ENCODE data around the gene FIGNL2. TPM values are rescaled to one million over a fixed set of nuclear protein-coding genes. Genes with fewer than 3 reads are reported as not detected.

Gene FIGNL2
- total RNA-seq, 3 donors from 2014 or later: 0.16 to 1.3 (median 0.29) TPM

DNA sequence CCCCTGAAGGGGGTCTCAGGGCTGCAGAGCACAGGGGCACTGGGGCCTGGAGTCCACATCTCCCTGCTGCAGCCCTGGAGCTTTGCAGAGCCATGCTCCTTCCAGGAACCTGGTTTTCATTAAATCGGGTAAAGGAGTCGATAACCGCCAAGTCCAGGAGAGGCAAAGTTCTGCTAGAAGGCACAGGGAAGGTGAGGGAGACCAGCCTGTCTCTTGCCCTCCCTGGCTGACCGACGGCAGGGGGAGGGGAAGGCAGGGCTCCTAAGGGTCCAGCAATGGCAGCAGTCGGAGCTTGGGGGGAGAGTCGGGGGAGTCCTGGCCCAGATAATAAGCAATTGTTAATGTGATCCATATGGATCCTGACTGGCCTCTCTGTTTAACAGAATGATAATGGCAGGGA lies 3.0 kb downstream of the FIGNL2 start:
- Histone ChIP-seq H3K9me3 (no peaks in the 10 kb centered on the region), H3K27me3 (peaks cover 0 to 4% of the 10 kb centered on the region in 2 donors)
- intact Hi-C loops (cut with DNase I; ENCODE audit: low total_unique reads): no loop called here

DNA sequence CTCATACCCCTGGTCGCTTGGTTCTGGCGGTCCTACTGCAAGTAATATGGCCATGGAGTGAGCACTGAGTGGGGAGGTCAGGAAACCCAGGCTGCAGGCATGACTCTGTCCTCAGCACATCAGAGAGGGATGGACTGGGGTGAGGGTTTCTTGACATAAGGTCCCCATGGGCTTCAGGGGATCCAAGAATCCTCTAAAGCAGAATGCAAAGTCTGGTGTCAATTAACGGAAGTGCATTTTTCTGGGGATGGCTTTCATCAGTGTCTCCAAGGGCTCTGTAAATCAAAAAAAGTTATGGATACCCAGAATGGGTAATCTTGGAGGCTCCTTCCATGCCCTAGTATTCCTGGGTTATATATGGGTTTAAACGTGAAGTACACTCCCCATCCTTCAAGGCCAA lies 3.7 kb downstream of the FIGNL2 start:
- H3K36me3 ChIP-seq: no peaks in the 10 kb centered on the region
- H3K9me3 ChIP-seq: no peaks in the 10 kb centered on the region
- DNase-seq (ENCODE audit: low spot score in 2 of 2): no peak
- intact Hi-C loops (cut with DNase I; ENCODE audit: low total_unique reads): no loop called here
- H3K27me3 ChIP-seq: peaks cover 0 to 4% of the 10 kb centered on the region in 2 donors
- H3K27ac ChIP-seq: no peak overlapping the region
- no peak for TF ChIP-seq POLR2AphosphoS5 (IDR thresholded peaks at IDR 0.05)
- TF ChIP-seq, protein P1, sequence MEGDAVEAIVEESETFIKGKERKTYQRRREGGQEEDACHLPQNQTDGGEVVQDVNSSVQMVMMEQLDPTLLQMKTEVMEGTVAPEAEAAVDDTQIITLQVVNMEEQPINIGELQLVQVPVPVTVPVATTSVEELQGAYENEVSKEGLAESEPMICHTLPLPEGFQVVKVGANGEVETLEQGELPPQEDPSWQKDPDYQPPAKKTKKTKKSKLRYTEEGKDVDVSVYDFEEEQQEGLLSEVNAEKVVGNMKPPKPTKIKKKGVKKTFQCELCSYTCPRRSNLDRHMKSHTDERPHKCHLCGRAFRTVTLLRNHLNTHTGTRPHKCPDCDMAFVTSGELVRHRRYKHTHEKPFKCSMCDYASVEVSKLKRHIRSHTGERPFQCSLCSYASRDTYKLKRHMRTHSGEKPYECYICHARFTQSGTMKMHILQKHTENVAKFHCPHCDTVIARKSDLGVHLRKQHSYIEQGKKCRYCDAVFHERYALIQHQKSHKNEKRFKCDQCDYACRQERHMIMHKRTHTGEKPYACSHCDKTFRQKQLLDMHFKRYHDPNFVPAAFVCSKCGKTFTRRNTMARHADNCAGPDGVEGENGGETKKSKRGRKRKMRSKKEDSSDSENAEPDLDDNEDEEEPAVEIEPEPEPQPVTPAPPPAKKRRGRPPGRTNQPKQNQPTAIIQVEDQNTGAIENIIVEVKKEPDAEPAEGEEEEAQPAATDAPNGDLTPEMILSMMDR (IDR thresholded peaks at IDR 0.05): no peak
- TF ChIP-seq POLR2A (IDR thresholded peaks at IDR 0.05): no peak
- H3K4me3 ChIP-seq: no peak overlapping the region
- no peaks in the 10 kb centered on the region for H3K4me1 ChIP-seq

More for the DNA sequence above, 3.0 kb downstream of the FIGNL2 start:
- H3K36me3 ChIP-seq: no peaks in the 10 kb centered on the region
- no peak for DNase-seq (ENCODE audit: low spot score in 2 of 2)
- peak overlapping the region in 1 of 2 donors; percentile 9 for H3K27ac ChIP-seq
- TF ChIP-seq, protein P1 (IDR thresholded peaks at IDR 0.05): no peak
- TF ChIP-seq POLR2A (IDR thresholded peaks at IDR 0.05) (no peak), POLR2AphosphoS5 (IDR thresholded peaks at IDR 0.05) (no peak)
- H3K4me3 ChIP-seq: no peak overlapping the region
- no peaks in the 10 kb centered on the region for H3K4me1 ChIP-seq

DNA sequence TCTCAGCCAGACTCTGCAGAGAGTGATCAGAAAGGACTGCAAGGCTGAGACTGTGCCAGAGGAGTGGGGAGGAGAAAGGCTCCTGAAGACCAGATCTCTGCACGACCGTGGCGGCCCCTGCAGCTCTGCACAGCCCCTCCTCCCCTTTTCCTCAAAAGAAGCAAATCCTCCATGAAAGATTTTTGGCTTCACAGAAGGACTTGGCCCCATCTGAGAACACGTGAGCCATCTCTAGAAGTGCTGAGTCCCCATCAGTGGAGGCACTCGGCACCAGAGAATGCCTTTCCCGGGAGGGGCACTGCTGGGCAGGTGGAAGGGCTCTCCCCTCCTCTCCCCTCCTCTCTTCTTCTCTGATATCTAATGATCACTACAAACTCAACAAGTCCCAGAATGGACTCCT lies 6.8 kb downstream of the FIGNL2 start:
- H3K27me3 ChIP-seq: no peaks in the 10 kb centered on the region
- no peaks in the 10 kb centered on the region for H3K9me3 ChIP-seq
- H3K4me1 ChIP-seq: no peaks in the 10 kb centered on the region
- intact Hi-C loops (cut with DNase I; ENCODE audit: low total_unique reads): no loop called here
- no peak overlapping the region for H3K27ac ChIP-seq
- TF ChIP-seq, protein P1 (IDR thresholded peaks at IDR 0.05): no peak
- no peak for TF ChIP-seq POLR2A (IDR thresholded peaks at IDR 0.05)
- H3K36me3 ChIP-seq: no peaks in the 10 kb centered on the region
- H3K4me3 ChIP-seq: no peak overlapping the region
- no peak for DNase-seq (ENCODE audit: low spot score in 2 of 2)

DNA sequence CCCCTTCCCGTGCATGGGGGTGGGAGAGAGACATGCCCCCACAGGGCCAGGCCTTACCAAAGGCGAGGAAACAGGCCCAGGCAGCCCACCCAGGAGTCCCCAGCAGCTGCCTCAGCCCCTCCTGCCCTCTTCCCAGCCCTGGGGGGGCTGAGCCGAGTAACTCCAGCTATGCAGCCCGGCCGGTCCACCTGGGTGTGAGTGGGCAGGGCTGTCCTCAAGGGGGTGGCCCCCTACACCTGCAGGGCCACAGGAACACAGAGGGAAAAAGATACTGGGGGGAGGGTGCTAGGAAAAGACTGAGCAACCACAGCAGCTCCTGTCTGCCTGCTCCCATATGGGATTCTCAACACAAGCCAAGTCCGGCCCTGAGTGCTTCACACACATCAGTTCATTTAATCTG lies 7.6 kb downstream of the FIGNL2 start:
- H3K36me3 ChIP-seq: no peaks in the 10 kb centered on the region
- H3K4me1 ChIP-seq: no peaks in the 10 kb centered on the region
- intact Hi-C loops (cut with DNase I; ENCODE audit: low total_unique reads): no loop called here
- H3K27me3 ChIP-seq: no peaks in the 10 kb centered on the region
- no peaks in the 10 kb centered on the region for H3K9me3 ChIP-seq
- H3K27ac ChIP-seq: no peak overlapping the region
- no peak overlapping the region for H3K4me3 ChIP-seq
- no peak for DNase-seq (ENCODE audit: low spot score in 2 of 2)
- TF ChIP-seq, protein P1 (IDR thresholded peaks at IDR 0.05): no peak
- no peak for TF ChIP-seq POLR2A (IDR thresholded peaks at IDR 0.05)
- no peak for TF ChIP-seq POLR2AphosphoS5 (IDR thresholded peaks at IDR 0.05)

DNA sequence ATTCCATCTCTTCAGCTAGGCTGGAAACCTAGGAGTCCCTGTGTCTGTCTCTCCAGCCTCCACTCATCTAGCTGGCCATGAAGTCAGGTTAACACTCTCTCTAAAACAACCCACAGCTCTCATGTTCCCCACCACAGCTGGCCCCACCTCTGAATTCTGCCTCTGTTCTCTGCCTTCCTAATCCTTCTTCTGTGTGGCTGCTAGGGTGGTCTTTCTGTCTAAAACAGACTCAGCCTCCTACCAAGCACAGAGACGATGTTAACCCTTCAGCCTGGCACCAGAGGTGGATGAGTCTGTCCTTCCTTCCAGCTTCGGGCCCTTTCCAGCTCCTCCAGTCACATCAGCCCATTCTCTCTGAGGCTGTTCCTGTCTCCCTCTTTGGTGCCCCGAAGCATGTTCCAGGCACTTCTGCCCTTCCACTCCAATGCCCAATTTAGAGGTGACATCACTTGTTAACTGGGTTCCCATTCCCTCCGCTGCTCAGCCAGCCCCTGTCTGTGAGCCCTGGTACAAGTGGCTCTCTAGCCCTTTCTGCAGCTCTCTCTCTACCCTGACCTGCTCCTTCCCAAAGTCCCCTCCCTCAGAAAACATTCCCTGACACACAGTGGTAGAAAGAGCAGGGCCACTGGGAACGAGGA lies 9.1 kb downstream of the FIGNL2 start:
- no peak for DNase-seq (ENCODE audit: low spot score in 2 of 2)
- Histone ChIP-seq H3K36me3 (no peaks in the 10 kb centered on the region), H3K4me3 (no peak overlapping the region), H3K9me3 (no peaks in the 10 kb centered on the region), H3K4me1 (no peaks in the 10 kb centered on the region), H3K27ac (no peak overlapping the region), H3K27me3 (no peaks in the 10 kb centered on the region)
- TF ChIP-seq POLR2AphosphoS5 (IDR thresholded peaks at IDR 0.05): no peak
- no peak for TF ChIP-seq POLR2A (IDR thresholded peaks at IDR 0.05)
- TF ChIP-seq, protein P1 (IDR thresholded peaks at IDR 0.05): no peak
- intact Hi-C loops (cut with DNase I; ENCODE audit: low total_unique reads): no loop called here

Data from breast epithelium (tissue), 4 donors.